Hepatocyte (in vitro differentiated cells): Measurements from ENCODE around the gene STIM2. TPM values are rescaled to one million over a fixed set of nuclear protein-coding genes. Genes with fewer than 3 reads are reported as not detected.

ENCODE experiments used
- DNase-seq: peaks from one replicate; pipeline ENCODE4 v3.0.0-alpha.2; 2016; ENCODE audit warnings: low spot score
- H2AFZ ChIP-seq: fragments of 200-600 bp; sonication (generic); 2 replicates; pipeline ENCODE4 v1.6.0; 2016; ENCODE audit warnings: antibody characterized with exemption, mild to moderate bottlenecking
- H3K27ac ChIP-seq: fragments of 200-600 bp; sonication (generic); 2 replicates; pipeline ENCODE4 v1.5.1; 2016; ENCODE audit warnings: mild to moderate bottlenecking
- H3K27me3 ChIP-seq: fragments of 200-600 bp; sonication (generic); 2 replicates; pipeline ENCODE4 v1.6.1; 2016
- H3K36me3 ChIP-seq: fragments of 200-600 bp; sonication (generic); replicated peaks from 2 replicates; pipeline ENCODE4 v1.5.1; 2016; ENCODE audit warnings: low read depth; ENCODE audit not compliant: insufficient read depth
- H3K4me1 ChIP-seq: fragments of 200-600 bp; sonication (generic); 2 replicates; pipeline ENCODE4 v1.5.1; 2016; ENCODE audit warnings: mild to moderate bottlenecking, moderate library complexity; ENCODE audit not compliant: insufficient read depth
- H3K4me2 ChIP-seq: fragments of 200-600 bp; sonication (generic); 2 replicates; pipeline ENCODE4 v1.6.0; 2016
- H3K4me3 ChIP-seq: fragments of 200-600 bp; sonication (generic); 2 replicates; pipeline ENCODE4 v1.5.1; 2016; ENCODE audit warnings: mild to moderate bottlenecking
- H3K79me2 ChIP-seq: fragments of 200-600 bp; sonication (generic); 2 replicates; pipeline ENCODE4 v1.6.0; 2017; ENCODE audit warnings: mild to moderate bottlenecking
- H3K9me2 ChIP-seq: fragments of 200-600 bp; sonication (generic); replicated peaks from 2 replicates; pipeline ENCODE4 v1.6.0; 2017; ENCODE audit warnings: mild to moderate bottlenecking; ENCODE audit not compliant: insufficient read depth
- H3K9me3 ChIP-seq: fragments of 200-600 bp; sonication (generic); 2 replicates; pipeline ENCODE4 v1.5.1; 2016; ENCODE audit warnings: low read depth, mild to moderate bottlenecking
- H4K20me1 ChIP-seq: fragments of 200-600 bp; sonication (generic); 2 replicates; pipeline ENCODE4 v1.6.0; 2016; ENCODE audit warnings: mild to moderate bottlenecking; ENCODE audit not compliant: insufficient read depth, poor library complexity, severe bottlenecking
- CTCF ChIP-seq: fragments of 200-600 bp; sonication (generic); IDR thresholded peaks from 2 replicates; pipeline ENCODE4 v1.5.1; 2016; ENCODE audit warnings: antibody characterized with exemption, mild to moderate bottlenecking; ENCODE audit not compliant: poor library complexity
- EZH2 ChIP-seq: fragments of 200-600 bp; sonication (generic); IDR thresholded peaks from 2 replicates; pipeline ENCODE4 v1.6.1; 2016; ENCODE audit warnings: antibody characterized with exemption, mild to moderate bottlenecking, borderline replicate concordance
- EZH2phosphoT487 ChIP-seq: fragments of 200-600 bp; sonication (generic); IDR thresholded peaks from one replicate; pipeline ENCODE4 v1.6.1; 2018; ENCODE audit warnings: antibody characterized with exemption, mild to moderate bottlenecking, low read depth, moderate library complexity; ENCODE audit not compliant: unreplicated experiment, severe bottlenecking
- WGBS: methylation state at CpG from one replicate; pipeline ENCODE4 v1.1.6; 2016; ENCODE audit warnings: low lambda C conversion rate; ENCODE audit errors: missing lambda C conversion rate; 5-methylcytosine and 5-hydroxymethylcytosine counted together
- polyA plus RNA-seq: library from polyadenylated mRNA; unstranded; fragments of >200 nt; fragmentation: Nextera tagmentation; extraction: Ambion mirVana; gene quantifications from 2 replicates; pipeline ENCODE4 v1.2.1, GENCODE V29; 2016
- total RNA-seq: library from RNA; depleted of rRNA; stranded (reverse); fragments of >200 nt; gene quantifications from 2 replicates; pipeline ENCODE4 v1.2.3, GENCODE V29; 2014

Gene STIM2
- total and polyA plus RNA-seq, 2 experiments from 2014 or later = 13.2 to 17.0 TPM

GRCh38 chr4:26866781-26867180, 6.1 kb downstream of the STIM2 start:
- H3K27me3 ChIP-seq = no peaks in the 10 kb centered on the region
- no peak for TF ChIP-seq EZH2phosphoT487
- no peak for TF ChIP-seq EZH2
- TF ChIP-seq CTCF = no peak
- no peak overlapping the region for H2AFZ ChIP-seq
- H3K4me2 ChIP-seq = no peak overlapping the region
- no peaks in the 10 kb centered on the region for H3K36me3 ChIP-seq
- no peak for DNase-seq
- H3K4me3 ChIP-seq = no peak overlapping the region
- H3K9me3 ChIP-seq = no peaks in the 10 kb centered on the region
- H3K9me2 ChIP-seq = no peaks in the 10 kb centered on the region
- H3K4me1 ChIP-seq = peaks cover 13% of the 10 kb centered on the region
- H3K79me2 ChIP-seq = peaks cover 93% of the 10 kb centered on the region
- H4K20me1 ChIP-seq = peaks cover 3% of the 10 kb centered on the region
- H3K27ac ChIP-seq = no peak overlapping the region
- 79% methylated on average over 2 of the region's 2 CpGs for WGBS

DNA sequence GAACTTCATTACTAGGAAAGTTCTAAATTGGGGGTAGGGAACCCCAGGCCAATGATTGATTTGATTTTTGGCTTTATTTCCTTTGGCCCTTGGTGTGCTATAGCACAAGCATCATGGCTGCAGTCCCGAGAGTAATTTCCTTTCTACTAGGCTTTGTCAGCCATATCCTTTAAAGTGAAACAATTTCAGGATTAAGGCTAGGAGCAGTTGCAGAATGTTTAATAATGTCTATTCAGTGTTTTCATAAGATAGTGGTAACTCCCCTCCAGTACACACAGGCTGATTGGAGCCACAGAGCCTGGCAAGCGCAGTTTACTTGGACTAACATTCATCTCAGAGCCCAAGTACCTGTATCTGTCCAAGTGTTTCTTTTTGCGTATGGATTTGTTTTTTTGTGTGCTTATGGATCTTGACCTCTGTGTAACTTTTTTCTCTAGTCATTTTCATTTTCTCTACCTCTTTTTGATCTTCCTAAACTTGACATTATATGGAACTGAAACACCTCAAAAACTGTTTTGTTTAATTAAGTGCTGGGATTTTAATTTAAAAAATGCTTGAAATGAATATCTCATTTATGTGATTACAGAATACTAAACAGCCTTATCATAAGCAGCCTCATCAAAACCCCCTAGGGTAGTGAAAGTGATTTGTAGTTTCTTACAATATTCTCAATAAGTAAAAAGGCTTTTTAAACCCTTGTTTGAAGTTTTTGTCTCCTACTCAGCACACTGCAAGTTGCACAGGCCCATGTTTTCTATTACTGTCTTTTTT, 7.5 kb downstream of the STIM2 start:
- no peaks in the 10 kb centered on the region for H3K9me2 ChIP-seq
- TF ChIP-seq EZH2phosphoT487 (no peak), EZH2 (no peak)
- H2AFZ ChIP-seq = no peak overlapping the region
- H3K4me1 ChIP-seq = peaks cover 5% of the 10 kb centered on the region
- H3K4me2 ChIP-seq = peak overlapping the region; percentile 19
- peaks cover 89% of the 10 kb centered on the region for H3K79me2 ChIP-seq
- H3K9me3 ChIP-seq = no peaks in the 10 kb centered on the region
- no peaks in the 10 kb centered on the region for H4K20me1 ChIP-seq
- H3K27me3 ChIP-seq = no peaks in the 10 kb centered on the region
- no peak overlapping the region for H3K4me3 ChIP-seq
- 80% methylated on average over 3 of the region's 3 CpGs for WGBS
- DNase-seq = no peak
- no peak overlapping the region for H3K27ac ChIP-seq
- no peaks in the 10 kb centered on the region for H3K36me3 ChIP-seq

DNA sequence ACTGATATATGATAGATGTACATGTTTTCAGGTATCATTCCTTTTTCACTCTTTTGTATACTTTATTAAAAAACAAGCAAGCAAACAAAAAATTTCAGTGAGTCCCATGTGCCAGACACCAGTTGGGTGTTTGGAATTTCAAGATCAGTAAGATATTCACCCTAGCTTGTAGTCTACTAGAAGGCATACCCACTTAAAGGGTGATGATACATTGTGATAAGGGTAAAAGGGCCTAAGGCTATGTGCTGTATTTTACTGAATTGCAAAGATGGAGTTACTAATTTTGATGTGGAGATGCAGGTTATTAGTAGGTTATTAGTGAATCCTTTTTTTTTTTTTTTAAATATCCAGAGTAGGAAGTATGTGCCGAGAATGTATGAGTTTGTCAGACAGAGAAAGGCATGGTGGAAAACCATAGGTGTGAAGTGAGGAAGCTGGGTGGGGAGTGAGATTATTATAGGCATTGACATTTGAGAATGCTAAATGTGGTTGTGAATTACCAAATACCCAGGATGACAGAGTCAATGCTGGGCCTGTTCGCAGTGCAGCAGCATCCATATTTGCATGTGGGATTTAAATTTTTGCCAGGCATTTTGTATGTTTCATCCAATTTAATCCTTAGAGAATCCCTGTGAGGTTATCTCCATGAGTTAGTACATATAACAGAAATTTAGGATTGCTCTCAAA, 10.1 kb downstream of the STIM2 start:
- TF ChIP-seq CTCF (no peak), EZH2phosphoT487 (no peak), EZH2 (no peak)
- Histone ChIP-seq H3K4me3 (no peak overlapping the region), H3K79me2 (peaks cover 66% of the 10 kb centered on the region), H3K36me3 (no peaks in the 10 kb centered on the region), H3K27ac (no peak overlapping the region), H3K9me3 (no peaks in the 10 kb centered on the region), H2AFZ (no peak overlapping the region), H3K4me2 (no peak overlapping the region), H3K4me1 (no peaks in the 10 kb centered on the region), H4K20me1 (no peaks in the 10 kb centered on the region), H3K9me2 (no peaks in the 10 kb centered on the region), H3K27me3 (no peaks in the 10 kb centered on the region)
- DNase-seq = no peak
- 93% methylated on average over 2 of the region's 2 CpGs for WGBS

- Histone ChIP-seq H4K20me1 (no peaks in the 10 kb centered on the region), H3K4me2 (no peak overlapping the region), H3K27ac (no peak overlapping the region), H3K4me1 (no peaks in the 10 kb centered on the region), H3K4me3 (no peak overlapping the region), H3K27me3 (no peaks in the 10 kb centered on the region), H3K9me3 (no peaks in the 10 kb centered on the region), H3K79me2 (peaks cover 59% of the 10 kb centered on the region), H2AFZ (no peak overlapping the region), H3K9me2 (no peaks in the 10 kb centered on the region), H3K36me3 (no peaks in the 10 kb centered on the region)
- TF ChIP-seq EZH2phosphoT487 (no peak), CTCF (no peak)
- DNase-seq = no peak
- WGBS = 60% methylated on average over 3 of the region's 3 CpGs
Measured at GRCh38 chr4:26871611-26872010, 11.0 kb downstream of the STIM2 start.
